HG03521 (cell line): Measurements from ENCODE around the gene HOXA9.

Experiments used
- ATAC-seq: cut with Tn5 transposase; IDR thresholded peaks from one replicate; pipeline ENCODE4 v1.9.1; 2021; ENCODE audit warnings: mild to moderate bottlenecking, moderate library complexity; ENCODE audit not compliant: unreplicated experiment

HOXA9 gene

GRCh38 chr7:27144781-27145164, 20.6 kb downstream of the HOXA9 start:
- ATAC-seq: no peak

DNA sequence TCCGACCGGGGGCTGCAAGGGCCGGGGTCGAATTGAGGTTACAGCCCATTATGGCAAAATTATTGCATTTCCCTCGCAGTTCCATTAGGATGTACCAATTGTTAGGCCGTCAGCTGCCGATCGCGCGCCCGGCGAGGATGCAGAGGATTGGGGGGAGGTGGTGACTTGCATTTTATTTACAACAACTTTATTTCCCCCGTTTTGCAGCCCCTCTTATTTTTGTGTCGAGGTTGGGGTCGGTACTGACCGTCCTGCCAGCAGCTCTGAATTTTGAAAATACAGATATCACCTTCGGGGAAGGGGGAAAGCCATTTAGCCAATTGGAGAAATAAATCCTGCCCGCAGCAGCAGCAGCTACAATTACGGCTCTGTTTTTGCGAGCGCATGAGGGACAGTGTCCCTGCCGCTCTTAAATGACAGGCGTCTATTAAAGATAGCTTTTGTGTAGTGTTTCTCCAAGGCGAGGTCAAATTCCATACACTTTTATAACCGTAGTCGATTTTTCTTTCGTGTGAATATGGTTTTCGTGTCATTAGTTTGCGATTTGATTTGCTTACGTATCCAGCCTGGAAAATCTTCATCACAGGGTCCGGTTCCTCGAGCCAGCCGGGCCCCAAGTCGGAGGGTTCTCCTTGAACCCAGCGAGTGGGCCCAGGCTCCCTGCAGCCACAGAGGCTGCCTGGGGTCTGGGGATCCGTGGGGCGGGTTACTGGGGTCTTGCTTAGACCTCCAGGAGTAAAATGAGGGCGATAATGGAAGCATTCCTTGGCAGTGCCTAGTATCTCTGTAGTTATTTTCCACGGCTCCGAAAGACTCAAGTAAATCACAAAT, 21.2 kb downstream of the HOXA9 start:
- ATAC-seq: no peak

- peak; percentile 55 for ATAC-seq
Observed at GRCh38 chr7:27143023-27143949, 22.1 kb downstream of the HOXA9 start, which contains the start of gene HOXA5. Gene HOXA5, minus strand, starts transcription at chr7:27143681. Its CDS starts 74 bp downstream, at chr7:27143607.

DNA sequence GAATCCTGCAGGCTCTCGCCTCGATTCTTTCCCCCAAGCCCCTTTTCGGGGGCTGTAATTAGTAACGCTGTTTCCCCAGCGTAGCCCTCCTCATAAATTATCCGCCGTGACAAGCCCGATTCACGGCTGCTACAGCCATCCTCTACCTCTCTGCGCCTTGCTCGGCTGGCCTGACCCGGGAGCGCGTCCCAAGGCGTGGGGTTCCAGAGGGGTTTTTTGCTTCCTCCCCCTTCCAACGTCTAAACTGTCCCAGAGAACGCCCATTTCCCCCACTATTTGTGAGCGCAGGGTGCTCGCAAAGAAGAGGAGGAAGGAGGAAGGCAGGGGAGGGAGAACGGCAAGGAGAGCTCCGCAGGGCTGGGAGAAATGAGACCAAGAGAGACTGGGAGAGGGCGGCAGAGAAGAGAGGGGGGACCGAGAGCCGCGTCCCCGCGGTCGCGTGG, 22.7 kb downstream of the HOXA9 start:
- ATAC-seq: no peak

DNA sequence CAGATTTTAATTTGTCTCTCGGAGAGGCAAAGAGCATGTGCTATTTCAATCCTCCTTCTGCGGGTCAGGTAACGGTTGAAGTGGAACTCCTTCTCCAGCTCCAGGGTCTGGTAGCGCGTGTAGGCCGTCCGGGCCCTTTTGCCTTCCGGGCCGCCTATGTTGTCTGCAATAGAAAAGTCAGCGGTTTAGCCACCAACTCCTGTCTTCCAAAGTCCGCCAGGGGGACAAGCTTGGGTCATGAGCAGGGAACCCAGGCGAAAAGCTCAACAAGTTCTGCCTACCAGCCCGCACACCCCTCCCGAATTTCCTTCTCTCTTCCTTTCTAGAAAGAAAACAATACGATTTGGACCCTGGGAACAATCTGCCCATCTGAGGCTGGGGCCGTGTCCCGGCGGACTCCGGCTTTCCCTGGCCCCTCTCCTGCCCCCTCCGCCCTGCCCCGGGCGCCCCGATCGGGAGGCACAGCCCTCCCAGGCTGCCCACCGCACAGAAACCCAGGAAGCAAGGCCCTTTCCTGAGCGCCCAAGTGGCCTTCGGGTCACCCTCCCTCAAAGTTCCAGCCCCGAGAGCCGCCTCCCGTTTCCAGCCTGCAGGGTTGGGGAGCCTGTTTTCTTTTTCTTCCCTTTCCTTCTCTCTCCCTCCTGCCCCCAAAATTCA, 23.3 kb downstream of the HOXA9 start:
- ATAC-seq: no peak

DNA sequence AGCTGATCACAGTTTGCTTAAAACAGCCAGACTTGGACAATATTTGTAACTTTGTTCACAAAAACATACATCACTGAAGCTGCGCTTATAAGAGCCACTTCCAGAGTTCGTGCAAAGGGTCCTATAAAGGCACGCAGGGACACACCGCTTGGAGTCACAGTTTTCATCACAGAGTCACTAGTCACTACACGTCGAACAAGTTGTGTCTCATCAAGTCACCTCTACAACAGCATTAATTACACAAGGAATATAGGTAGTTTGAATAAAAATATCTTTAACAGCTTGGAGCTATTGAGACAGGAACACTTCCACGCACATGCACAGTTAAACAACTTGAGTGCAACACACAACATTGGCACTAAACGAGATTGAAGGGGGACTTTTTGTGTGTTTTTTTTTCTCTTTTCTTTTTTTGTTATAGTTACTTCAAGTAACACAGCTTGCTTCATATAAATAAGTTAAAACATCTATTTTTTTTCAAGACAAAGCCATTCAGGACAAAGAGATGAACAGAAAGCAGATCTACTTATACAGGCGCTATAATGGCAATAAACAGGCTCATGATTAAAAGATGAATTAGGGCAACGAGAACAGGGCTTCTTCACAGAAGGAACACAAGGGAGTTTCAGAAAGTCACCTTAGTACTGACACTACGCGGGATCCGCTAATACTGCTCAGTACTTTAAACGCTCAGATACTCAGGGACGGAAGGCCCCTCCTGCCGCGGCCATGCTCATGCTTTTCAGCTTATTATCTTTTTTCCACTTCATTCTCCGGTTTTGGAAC, 24.0 kb downstream of the HOXA9 start:
- no peak for ATAC-seq

- ATAC-seq: no peak
Observed at GRCh38 chr7:27140126-27140857, 25.0 kb downstream of the HOXA9 start.

- no peak for ATAC-seq
Observed at GRCh38 chr7:27139334-27140125, 25.8 kb downstream of the HOXA9 start.

DNA sequence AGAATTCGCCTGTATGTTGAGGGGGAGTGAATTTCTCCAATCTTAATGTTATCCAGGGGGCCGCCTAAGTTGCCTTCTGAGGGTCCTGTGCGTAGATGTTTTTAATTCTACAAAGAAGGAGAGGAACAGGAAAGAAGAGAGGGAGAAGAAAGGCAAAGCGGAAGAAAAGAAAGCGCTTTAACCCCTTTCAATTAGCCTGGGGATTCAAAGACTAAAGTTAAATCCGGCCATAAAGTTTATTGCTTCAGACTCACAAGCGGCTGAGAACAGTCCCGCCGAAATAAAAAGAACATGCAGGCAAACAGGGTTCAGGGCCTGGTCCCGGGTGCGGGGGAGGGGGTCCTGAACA, 26.4 kb downstream of the HOXA9 start:
- ATAC-seq: no peak

GRCh38 chr7:27138472-27138871, 26.9 kb downstream of the HOXA9 start:
- ATAC-seq: no peak

DNA sequence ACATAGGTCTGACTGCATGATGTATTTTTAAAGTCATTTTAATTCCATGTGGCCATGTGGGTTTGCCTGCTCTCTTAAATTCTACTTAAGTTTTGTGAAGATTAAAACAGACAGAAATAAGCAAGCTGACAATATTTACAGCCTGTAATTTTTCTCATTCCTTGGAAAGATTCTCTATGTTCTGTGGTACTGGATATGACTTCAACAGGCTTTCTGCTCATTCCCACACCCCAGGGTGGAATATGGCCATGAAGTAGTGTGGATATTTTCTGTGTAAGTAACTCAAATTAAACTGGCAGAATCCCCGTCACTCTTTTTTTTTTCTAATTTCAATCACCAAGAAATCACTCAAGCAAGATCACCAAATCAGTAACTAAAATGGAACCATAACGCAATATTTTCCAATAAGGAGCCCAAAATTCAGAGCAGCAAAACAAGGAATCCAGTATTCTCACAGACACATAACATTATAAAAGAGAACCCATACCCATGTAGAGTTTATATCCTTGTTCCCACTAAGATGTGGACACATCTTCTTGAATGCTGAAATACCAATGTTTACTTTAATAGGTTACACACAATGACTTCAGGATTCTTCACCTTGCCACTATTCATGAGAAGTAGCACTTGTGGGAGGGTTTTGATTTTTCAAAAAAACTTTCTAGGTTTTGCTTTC, 27.6 kb downstream of the HOXA9 start:
- no peak for ATAC-seq

GRCh38 chr7:27134392-27134791, 30.9 kb downstream of the HOXA9 start:
- ATAC-seq: no peak

DNA sequence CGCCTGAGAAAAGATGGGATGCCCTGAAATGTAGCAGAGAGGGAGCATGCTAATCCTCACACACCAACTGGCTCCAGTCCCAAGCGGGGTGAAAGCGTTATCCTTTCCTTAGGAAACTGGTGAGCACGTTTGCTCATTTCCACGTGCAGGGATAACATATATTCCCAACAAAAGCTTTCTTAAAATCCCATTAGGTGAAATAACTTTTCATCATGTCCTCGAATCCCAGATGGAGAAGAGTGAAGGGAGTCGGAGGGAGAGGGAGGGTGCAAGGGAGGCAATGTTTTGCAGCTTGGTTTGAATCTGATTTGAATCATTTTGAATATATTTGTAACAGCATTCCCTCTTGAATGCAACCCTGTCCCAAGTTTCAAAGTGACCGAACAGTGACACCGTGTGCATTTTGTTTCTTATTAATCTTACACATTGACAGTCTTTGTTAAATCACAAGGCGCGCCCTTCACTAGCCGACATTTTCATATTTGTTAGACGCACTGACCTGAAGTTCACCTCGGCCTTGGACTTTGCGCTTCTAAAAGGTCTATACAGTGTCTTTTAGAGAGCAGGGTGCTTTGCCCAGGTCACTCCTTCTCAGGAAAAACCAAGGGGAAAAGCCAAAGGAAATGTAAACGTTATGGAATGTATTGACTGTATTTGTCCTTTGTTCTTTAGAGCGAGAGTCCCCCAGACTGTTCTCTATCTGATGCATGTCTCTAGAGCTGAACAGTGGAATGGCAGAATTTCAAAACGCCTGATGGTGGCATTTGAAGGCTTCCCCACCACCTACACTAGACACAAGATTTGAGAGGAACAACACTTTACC, 31.7 kb downstream of the HOXA9 start:
- no peak for ATAC-seq

DNA sequence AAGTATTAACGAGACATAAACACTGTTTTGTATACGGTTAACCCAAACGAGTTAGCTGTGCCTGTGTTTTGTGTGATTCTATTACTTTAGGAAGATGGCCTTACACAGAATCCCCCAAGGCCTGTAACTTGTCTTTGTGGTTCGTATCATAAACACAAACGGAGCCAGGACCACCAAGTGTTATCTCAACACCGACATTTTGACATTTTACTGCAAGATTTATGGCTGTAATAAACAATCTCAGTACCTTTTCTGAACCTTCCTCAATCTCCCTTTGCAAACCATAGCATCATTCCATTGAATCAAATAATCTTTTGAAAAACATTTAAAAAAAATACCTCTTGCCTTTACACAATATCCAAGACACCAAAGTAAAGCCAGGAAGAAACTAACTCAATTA, 32.4 kb downstream of the HOXA9 start:
- no peak for ATAC-seq

GRCh38 chr7:27132214-27132613, 33.1 kb downstream of the HOXA9 start:
- no peak for ATAC-seq

GRCh38 chr7:27131390-27131819, 33.9 kb downstream of the HOXA9 start:
- no peak for ATAC-seq

DNA sequence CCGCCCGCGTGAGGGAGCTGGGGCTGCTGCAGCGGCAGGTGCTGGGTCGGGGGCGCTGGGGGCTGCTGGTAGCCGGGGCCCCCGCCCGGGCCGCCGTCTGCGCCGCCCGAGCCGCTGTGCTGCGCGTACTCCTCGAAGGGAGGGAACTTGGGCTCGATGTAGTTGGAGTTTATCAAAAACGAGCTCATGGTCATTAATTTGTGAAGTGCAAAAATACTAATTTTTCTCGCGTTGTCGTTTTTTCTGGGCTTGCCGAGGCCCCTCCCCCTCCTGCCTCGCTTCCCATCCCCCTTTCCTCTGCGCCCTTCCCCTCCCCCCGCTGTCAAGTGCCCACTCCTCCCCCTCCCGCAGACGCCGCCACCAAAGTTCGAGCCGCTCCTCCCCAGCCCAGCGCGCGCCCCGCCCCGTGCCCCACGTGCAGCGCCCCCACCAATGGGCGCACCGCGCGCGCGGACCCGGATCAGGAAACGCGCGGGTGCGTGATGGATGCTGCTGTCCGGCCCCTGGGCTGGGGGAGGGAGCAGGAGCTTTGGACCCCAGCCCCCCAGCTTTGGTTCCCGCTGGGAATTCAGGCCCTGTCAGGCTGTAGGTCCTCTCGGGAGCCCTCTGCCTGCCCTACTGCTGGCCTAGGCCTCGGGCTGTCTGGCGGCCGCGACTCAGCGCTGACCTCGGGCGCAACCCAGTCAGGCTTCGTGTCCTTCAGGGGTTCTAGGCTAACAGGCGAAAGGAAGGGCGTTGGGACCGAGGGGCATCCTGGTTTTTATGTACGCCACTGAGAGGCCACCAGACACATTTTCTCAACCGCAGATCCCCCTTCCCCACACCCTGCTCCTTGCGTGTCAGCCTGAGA, 34.6 kb downstream of the HOXA9 start, which contains the start of gene HOXA4:
HOXA4 (minus strand) TSS at position 218 of the 850 bp plus-strand sequence; CDS start at position 194, 24 bp downstream.
- ATAC-seq: no peak
